Parathyroid adenoma (tissue), 2 donors: ENCODE measurements around the gene BANP.
"Not testable (repeated sequence)": the region's sequence is repeated elsewhere in the genome, so short reads cannot be mapped to it uniquely, and the experiment has no call there.

Experiments
- H2AFZ ChIP-seq: fragments of 300-600 bp; sonication (generic); one replicate; pipeline ENCODE4 v1.7.0; 2017; ENCODE audit warnings: antibody characterized with exemption, mild to moderate bottlenecking
- H3K27ac ChIP-seq: fragments of 300-600 bp; sonication (generic); one replicate; pipeline ENCODE4 v1.7.0; 2017
- H3K27me3 ChIP-seq: fragments of 300-600 bp; sonication (generic); one replicate; pipeline ENCODE4 v1.7.0; 2017; ENCODE audit warnings: low read length; ENCODE audit not compliant: control insufficient read depth, insufficient read depth
- H3K36me3 ChIP-seq: fragments of 300-600 bp; sonication (generic); one replicate; pipeline ENCODE4 v1.7.0; 2017; ENCODE audit warnings: low read length; ENCODE audit not compliant: control insufficient read depth, insufficient read depth
- H3K4me1 ChIP-seq: fragments of 300-600 bp; sonication (generic); one replicate; pipeline ENCODE4 v1.7.0; 2017; ENCODE audit warnings: control low read depth
- H3K4me2 ChIP-seq: fragments of 300-600 bp; sonication (generic); one replicate; pipeline ENCODE4 v1.7.0; 2017; ENCODE audit warnings: low read length
- H3K4me3 ChIP-seq: fragments of 300-600 bp; sonication (generic); one replicate; pipeline ENCODE4 v1.7.0; 2017; ENCODE audit warnings: low read depth, low read length
- H3K79me2 ChIP-seq: fragments of 300-600 bp; sonication (generic); one replicate; pipeline ENCODE4 v1.7.0; 2017; ENCODE audit warnings: control low read depth
- H3K9ac ChIP-seq: fragments of 300-600 bp; sonication (generic); one replicate; pipeline ENCODE4 v1.7.0; 2017; ENCODE audit warnings: mild to moderate bottlenecking
- H3K9me3 ChIP-seq: fragments of 300-600 bp; sonication (generic); one replicate; pipeline ENCODE4 v1.7.0; 2017; ENCODE audit warnings: low read length; ENCODE audit not compliant: control insufficient read depth
- TF ChIP-seq, protein P1 (sequence below): fragments of 300-600 bp; sonication (generic); IDR thresholded peaks from one replicate; pipeline ENCODE4 v1.7.0; 2017; ENCODE audit warnings: antibody characterized with exemption, mild to moderate bottlenecking
- donor health status: primary hyperparathyroidism.

Gene BANP

DNA sequence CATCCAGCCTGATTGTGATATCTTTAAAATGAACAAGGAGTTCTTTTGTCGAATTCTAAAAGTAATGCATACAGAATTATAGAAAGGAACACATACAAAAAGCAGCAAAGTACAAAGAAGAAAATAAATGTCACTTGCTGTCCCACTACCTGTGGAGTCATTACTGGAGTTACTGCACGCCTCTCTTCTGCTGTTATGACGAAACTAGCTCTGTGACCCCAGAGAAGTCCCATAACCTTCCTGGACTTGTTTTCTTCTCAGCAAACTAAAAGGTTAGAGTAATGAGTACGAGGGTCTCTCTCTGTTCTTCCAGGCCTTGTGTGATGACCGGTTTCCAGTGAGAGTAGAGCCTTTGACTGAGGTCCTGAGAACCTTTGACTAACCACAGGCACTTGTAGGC is 26.9 kb downstream of the BANP start:
- Histone ChIP-seq H3K27ac (no peak overlapping the region), H3K27me3 (no peaks in the 10 kb centered on the region), H3K9ac (no peak overlapping the region), H3K79me2 (peaks cover 9% of the 10 kb centered on the region), H3K36me3 (no peaks in the 10 kb centered on the region), H3K9me3 (no peaks in the 10 kb centered on the region), H3K4me3 (no peak overlapping the region), H3K4me2 (no peak overlapping the region), H2AFZ (no peak overlapping the region), H3K4me1 (peaks cover 16% of the 10 kb centered on the region)
- TF ChIP-seq, protein P1, sequence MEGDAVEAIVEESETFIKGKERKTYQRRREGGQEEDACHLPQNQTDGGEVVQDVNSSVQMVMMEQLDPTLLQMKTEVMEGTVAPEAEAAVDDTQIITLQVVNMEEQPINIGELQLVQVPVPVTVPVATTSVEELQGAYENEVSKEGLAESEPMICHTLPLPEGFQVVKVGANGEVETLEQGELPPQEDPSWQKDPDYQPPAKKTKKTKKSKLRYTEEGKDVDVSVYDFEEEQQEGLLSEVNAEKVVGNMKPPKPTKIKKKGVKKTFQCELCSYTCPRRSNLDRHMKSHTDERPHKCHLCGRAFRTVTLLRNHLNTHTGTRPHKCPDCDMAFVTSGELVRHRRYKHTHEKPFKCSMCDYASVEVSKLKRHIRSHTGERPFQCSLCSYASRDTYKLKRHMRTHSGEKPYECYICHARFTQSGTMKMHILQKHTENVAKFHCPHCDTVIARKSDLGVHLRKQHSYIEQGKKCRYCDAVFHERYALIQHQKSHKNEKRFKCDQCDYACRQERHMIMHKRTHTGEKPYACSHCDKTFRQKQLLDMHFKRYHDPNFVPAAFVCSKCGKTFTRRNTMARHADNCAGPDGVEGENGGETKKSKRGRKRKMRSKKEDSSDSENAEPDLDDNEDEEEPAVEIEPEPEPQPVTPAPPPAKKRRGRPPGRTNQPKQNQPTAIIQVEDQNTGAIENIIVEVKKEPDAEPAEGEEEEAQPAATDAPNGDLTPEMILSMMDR = no peak

DNA sequence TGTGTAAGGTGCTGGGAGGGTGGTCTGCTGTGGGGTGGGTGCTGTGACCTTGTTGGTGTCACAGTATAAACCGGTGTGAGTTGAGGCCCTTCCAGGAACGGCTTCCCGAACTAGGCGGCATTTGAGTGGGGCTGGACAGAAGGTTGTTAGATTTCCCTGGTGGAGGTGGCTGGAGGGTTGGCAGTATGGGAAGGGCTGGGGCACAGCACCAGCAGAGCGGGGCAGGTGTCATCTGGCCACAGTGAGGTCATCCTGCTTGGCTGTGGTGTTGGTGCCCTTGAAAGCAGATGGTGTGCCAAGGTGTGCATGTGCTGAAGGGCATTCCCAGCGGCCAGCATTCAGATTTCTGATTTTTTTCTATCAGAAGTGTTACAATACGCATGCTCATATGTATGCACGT is 28.1 kb downstream of the BANP start:
- Histone ChIP-seq H3K36me3 (no peaks in the 10 kb centered on the region), H3K9me3 (no peaks in the 10 kb centered on the region), H3K27ac (peak overlapping the region; percentile 29), H3K4me1 (peaks cover 25% of the 10 kb centered on the region), H3K27me3 (no peaks in the 10 kb centered on the region), H3K9ac (no peak overlapping the region), H3K4me3 (no peak overlapping the region), H3K4me2 (no peak overlapping the region), H2AFZ (no peak overlapping the region), H3K79me2 (peaks cover 3% of the 10 kb centered on the region)
- TF ChIP-seq, protein P1 = no peak

DNA sequence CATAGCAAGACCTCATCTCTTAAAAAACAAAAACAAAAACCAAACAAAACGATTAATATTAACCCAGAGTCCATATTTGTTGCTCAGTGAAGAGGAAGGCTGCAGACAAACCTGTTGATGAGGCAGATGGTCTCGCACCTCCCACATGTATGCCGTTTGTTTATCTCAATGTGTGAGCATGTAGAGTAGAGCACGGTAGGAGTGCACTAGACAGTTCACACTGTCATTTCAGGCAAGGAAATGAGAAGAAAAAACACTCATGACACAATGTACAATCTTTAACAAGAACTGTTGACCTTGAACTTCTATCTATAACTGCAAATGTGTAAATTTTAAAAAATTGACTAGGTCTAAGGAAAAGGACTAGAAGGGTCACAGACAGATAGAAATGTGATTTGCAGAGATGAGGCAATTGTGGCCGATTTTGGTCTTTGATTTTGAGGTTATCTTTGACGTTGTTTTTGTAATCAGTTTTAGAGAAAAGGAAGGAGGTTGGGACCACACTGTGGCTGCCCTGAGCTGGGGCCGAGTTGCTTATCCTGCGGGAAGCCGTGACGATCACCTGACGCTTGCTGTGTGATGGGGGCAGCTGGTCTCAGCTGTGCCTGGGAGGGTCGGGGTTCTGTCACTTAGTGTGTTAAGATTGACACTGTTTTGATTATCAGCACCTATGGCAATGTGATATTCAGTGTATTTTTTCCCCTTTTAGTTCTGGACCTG is 28.8 kb downstream of the BANP start:
- Histone ChIP-seq H3K4me2 (peak overlapping the region; percentile 33), H3K4me1 (peaks cover 32% of the 10 kb centered on the region), H3K27ac (peak overlapping the region; percentile 22)
- not testable (repeated sequence) for H3K4me3 ChIP-seq, H2AFZ ChIP-seq, H3K79me2 ChIP-seq, H3K9me3 ChIP-seq, H3K27me3 ChIP-seq, H3K36me3 ChIP-seq, H3K9ac ChIP-seq

DNA sequence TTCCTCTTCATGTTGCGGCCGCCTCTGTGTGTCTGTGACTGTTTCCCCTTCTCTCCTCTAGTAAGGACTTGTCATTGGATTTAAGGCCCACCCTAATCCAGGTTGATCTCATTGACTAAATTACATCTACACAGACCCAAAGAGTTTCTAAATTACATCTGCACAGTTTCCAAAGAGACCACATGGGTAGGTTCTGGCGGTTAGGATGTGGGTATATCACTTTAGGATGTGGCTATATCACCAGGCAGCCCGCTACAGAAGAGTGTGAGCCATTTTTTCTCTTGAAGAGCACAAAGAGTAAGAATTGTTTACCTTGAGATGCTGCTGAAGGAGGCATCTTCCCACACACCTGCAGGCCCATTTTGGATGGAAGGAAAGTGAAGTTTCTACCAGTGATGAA is 30.1 kb downstream of the BANP start:
- not testable (repeated sequence) for H3K36me3 ChIP-seq, H3K9me3 ChIP-seq, H3K27me3 ChIP-seq, H3K4me2 ChIP-seq, H3K27ac ChIP-seq, H3K9ac ChIP-seq, H3K79me2 ChIP-seq, H3K4me3 ChIP-seq, H2AFZ ChIP-seq
- peaks cover 37% of the 10 kb centered on the region for H3K4me1 ChIP-seq

DNA sequence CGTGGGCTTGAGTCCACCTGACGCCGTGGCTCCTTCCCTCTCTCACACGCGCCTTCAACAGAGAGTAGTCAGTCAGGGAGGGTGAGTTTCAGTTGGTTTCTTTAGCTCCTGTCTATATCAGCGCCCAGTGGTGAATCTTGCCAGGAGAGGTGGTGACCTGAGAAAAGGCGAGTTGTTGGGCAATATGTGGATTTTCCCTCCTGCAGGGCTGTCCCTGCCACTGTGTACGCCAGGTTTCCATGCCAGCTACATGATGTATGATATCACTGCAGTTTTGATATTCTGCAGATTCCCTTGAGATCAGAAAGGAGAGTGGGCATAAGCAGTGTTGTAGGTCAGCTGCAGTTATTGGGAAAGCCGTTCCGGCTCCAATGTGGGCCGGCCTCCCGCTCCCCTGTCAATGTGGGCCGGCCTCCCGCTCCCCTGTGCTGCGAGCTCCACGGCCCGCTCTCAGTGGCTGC is 31.4 kb downstream of the BANP start:
- Histone ChIP-seq H3K4me1 (peaks cover 37% of the 10 kb centered on the region), H3K9me3 (no peaks in the 10 kb centered on the region), H3K4me3 (no peak overlapping the region), H3K36me3 (no peaks in the 10 kb centered on the region), H3K9ac (no peak overlapping the region), H2AFZ (no peak overlapping the region), H3K27ac (no peak overlapping the region), H3K27me3 (no peaks in the 10 kb centered on the region), H3K4me2 (no peak overlapping the region), H3K79me2 (no peaks in the 10 kb centered on the region)
- TF ChIP-seq, protein P1 = no peak
